ENCODE data around the gene CCDC32.

Gene CCDC32

GRCh38 chr15:40525855-40526254, 39.0 kb downstream of the CCDC32 start:
- no peak for TF ChIP-seq CTCF (IDR thresholded peaks at IDR 0.05; ENCODE audit: low read depth, low read length, missing control alignments)
- H3K4me3 ChIP-seq (replicated peaks; ENCODE audit: low read depth, low read length): no peak overlapping the region
- no peak for DNase-seq (ENCODE audit: extremely low read depth, low read depth)

DNA sequence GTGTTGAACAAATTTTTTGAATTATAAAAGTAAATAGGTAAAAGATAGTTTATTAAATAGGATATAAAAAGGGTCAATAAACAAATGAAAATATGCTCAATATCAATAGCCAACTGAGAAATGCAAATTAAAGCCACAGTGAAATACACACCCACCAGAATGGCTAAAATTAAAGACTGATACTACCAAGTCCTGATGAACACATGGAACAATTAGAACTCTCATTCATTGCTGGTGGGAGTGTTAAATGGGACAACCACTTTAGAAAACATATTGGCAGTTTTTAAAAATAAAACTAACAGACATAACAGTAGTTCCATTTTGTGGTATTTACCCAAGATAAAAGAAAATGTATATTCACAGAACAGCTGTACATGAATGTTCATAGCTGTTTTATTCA, 41.2 kb downstream of the CCDC32 start:
- H3K4me3 ChIP-seq (replicated peaks; ENCODE audit: low read depth, low read length): no peak overlapping the region
- DNase-seq (ENCODE audit: extremely low read depth, low read depth): no peak
- no peak for TF ChIP-seq CTCF (IDR thresholded peaks at IDR 0.05; ENCODE audit: low read depth, low read length, missing control alignments)

DNA sequence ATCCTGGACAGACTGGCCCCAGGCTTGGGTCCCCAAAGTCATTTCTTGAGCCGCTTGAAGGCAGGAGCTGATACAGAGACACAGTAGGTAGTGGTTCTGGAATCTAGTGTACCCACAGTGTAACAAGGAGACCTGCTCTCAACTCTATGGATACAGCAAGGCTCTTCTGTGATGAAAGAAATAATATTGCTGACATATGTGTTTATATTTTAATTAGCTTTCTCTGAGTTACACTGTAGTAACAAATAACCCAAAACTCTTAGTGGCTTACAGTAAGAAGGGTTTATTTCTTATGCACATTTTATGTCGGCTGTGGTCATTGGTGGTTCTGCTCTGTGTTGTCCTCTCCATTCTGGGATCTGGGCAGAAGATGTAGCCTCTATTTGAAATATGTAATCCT, 48.5 kb downstream of the CCDC32 start:
- H3K4me3 ChIP-seq (replicated peaks; ENCODE audit: low read depth, low read length): no peak overlapping the region

GRCh38 chr15:40513609-40514008, 51.2 kb downstream of the CCDC32 start:
- no peak for DNase-seq (ENCODE audit: extremely low read depth, low read depth)
- TF ChIP-seq CTCF (IDR thresholded peaks at IDR 0.05; ENCODE audit: low read depth, low read length, missing control alignments): no peak
- no peak overlapping the region for H3K4me3 ChIP-seq (replicated peaks; ENCODE audit: low read depth, low read length)

More for the DNA sequence above, 48.5 kb downstream of the CCDC32 start:
- no peak for DNase-seq (ENCODE audit: extremely low read depth, low read depth)
- TF ChIP-seq CTCF (IDR thresholded peaks at IDR 0.05; ENCODE audit: low read depth, low read length, missing control alignments): no peak

GRCh38 chr15:40512440-40512839, 52.4 kb downstream of the CCDC32 start:
- DNase-seq (ENCODE audit: extremely low read depth, low read depth): no peak
- no peak overlapping the region for H3K4me3 ChIP-seq (replicated peaks; ENCODE audit: low read depth, low read length)
- no peak for TF ChIP-seq CTCF (IDR thresholded peaks at IDR 0.05; ENCODE audit: low read depth, low read length, missing control alignments)

DNA sequence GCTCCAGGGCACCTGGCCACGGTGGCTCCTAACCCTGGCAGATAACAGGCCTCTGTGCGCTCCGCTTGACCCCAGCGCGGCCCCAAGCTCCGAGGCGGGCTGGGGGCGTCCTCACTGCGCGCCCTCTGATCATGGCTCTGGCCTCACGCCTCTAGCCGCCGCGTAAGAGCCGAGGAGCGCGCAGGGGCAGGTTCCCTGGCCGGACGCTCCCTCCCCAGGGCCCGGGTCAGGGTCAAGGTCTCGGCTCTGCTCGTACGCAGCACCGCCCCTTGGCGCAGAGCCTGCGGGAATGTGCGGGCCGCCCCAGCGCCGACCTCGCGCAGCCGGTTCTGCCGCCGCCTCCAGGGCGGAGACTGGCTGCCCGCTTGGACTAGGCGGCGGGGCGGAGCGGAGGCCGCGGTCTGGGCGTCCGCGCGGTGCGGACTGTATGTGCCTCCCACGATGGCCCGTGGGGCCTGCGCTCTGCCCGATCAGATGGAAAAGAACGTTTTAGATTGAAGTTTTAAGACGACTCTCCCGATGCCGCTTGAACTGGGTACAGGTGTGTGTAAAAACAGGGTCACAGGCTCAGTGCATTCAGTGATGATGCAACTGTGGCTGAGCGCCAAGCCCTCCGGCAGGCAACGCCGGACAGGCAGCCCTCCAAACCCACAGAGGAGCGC, 53.2 kb downstream of the CCDC32 start:
- DNase-seq (ENCODE audit: extremely low read depth, low read depth): no peak
- peak overlapping the region; percentile 30 for H3K4me3 ChIP-seq (replicated peaks; ENCODE audit: low read depth, low read length)
- TF ChIP-seq CTCF (IDR thresholded peaks at IDR 0.05; ENCODE audit: low read depth, low read length, missing control alignments): no peak

GRCh38 chr15:40511093-40511471, 53.8 kb downstream of the CCDC32 start:
- peak overlapping the region; percentile 30 for H3K4me3 ChIP-seq (replicated peaks; ENCODE audit: low read depth, low read length)
- no peak for DNase-seq (ENCODE audit: extremely low read depth, low read depth)
- TF ChIP-seq CTCF (IDR thresholded peaks at IDR 0.05; ENCODE audit: low read depth, low read length, missing control alignments): no peak
